Right atrium auricular region (tissue), 2 donors: Measurements from ENCODE around the gene PRR5. TPM values are rescaled to one million over a fixed set of nuclear protein-coding genes. Genes with fewer than 3 reads are reported as not detected.
"Not testable (repeated sequence)": the region's sequence is repeated elsewhere in the genome, so short reads cannot be mapped to it uniquely, and the experiment has no call there.

Source experiments
- DNase-seq: peaks from one replicate; pipeline ENCODE4 v3.0.0-alpha.2; 2019; ENCODE audit warnings: low spot score
- H3K27ac ChIP-seq, 2 donors: fragments of 200-600 bp; sonication (generic); 1 replicate in 1 of 2; 2 replicates in 1 of 2; pipeline ENCODE4 v1.5.1; 2016 to 2019
- H3K27me3 ChIP-seq, 2 donors: fragments of 200-600 bp; sonication (generic); one replicate each; pipeline versions ENCODE4 v1.5.1 to v1.6.0; 2017 to 2019
- H3K36me3 ChIP-seq: fragments of 200-600 bp; sonication (generic); one replicate; pipeline ENCODE4 v1.5.1; 2016
- H3K4me1 ChIP-seq, 2 donors: fragments of 200-600 bp; sonication (generic); one replicate each; pipeline versions ENCODE4 v1.5.1 to v1.6.0; 2017 to 2019
- H3K4me3 ChIP-seq, 2 donors: fragments of 200-600 bp; sonication (generic); 1 replicate in 1 of 2; 2 replicates in 1 of 2; pipeline ENCODE4 v1.5.1; 2017 to 2019; ENCODE audit warnings: mild to moderate bottlenecking in 1 of 2, moderate library complexity in 1 of 2
- H3K9me3 ChIP-seq, 2 donors: fragments of 200-600 bp; sonication (generic); one replicate each; pipeline ENCODE4 v1.5.1; 2019
- CTCF ChIP-seq, 2 donors: fragments of 200-600 bp; sonication (generic); IDR thresholded peaks; one replicate each; pipeline ENCODE4 v1.5.1; 2019; ENCODE audit warnings: antibody characterized with exemption in 2 of 2
- total RNA-seq, 2 donors: library from RNA; depleted of rRNA; stranded (reverse); fragments of >200 nt; gene quantifications; one replicate each; pipeline ENCODE4 v1.1.0, GENCODE V29; 2016

The PRR5 gene
- 10 to 100 TPM; 10.5 to 12.1 TPM for total RNA-seq

- peak; percentile 72 for DNase-seq
- H3K27ac ChIP-seq: peak within 1 kb of the TSS in 1 of 2 donors; percentile 16
- no peak for TF ChIP-seq CTCF (IDR thresholded peaks at IDR 0.05)
- H3K36me3 ChIP-seq: no peaks in the 10 kb centered on the region
- no peaks in the 10 kb centered on the region for H3K27me3 ChIP-seq
- peaks cover 0 to 32% of the 10 kb centered on the region in 2 donors for H3K4me1 ChIP-seq
- H3K4me3 ChIP-seq: peak within 1 kb of the TSS; percentile 52 to 68
- H3K9me3 ChIP-seq: no peaks in the 10 kb centered on the region
Measured at GRCh38 chr22:44701824-44702478, at the start of gene PRR5. Gene PRR5, plus strand, starts transcription at chr22:44702204. Its CDS starts 271 bp downstream, at chr22:44702475.

- not testable (repeated sequence) for H3K36me3 ChIP-seq, H3K27ac ChIP-seq, H3K4me3 ChIP-seq, DNase-seq, H3K27me3 ChIP-seq, H3K9me3 ChIP-seq, H3K4me1 ChIP-seq
Measured at GRCh38 chr22:44652866-44653265, 49.1 kb upstream of the PRR5 start.

- Histone ChIP-seq H3K9me3 (no peaks in the 10 kb centered on the region), H3K4me1 (peaks cover 0 to 19% of the 10 kb centered on the region in 2 donors), H3K4me3 (peak overlapping the region in 1 of 2 donors; percentile 4), H3K27ac (peak overlapping the region; percentile 57), H3K36me3 (no peaks in the 10 kb centered on the region), H3K27me3 (no peaks in the 10 kb centered on the region)
- TF ChIP-seq CTCF (IDR thresholded peaks at IDR 0.05): no peak
- DNase-seq: no peak
Measured at GRCh38 chr22:44658311-44658953, 43.6 kb upstream of the PRR5 start.

GRCh38 chr22:44659140-44659539 lies 42.9 kb upstream of the PRR5 start:
- DNase-seq: no peak
- H3K27ac ChIP-seq: peak overlapping the region; percentile 57
- no peak overlapping the region for H3K4me3 ChIP-seq
- peaks cover 0 to 22% of the 10 kb centered on the region in 2 donors for H3K4me1 ChIP-seq
- H3K36me3 ChIP-seq: no peaks in the 10 kb centered on the region
- H3K9me3 ChIP-seq: no peaks in the 10 kb centered on the region
- no peak for TF ChIP-seq CTCF (IDR thresholded peaks at IDR 0.05)
- no peaks in the 10 kb centered on the region for H3K27me3 ChIP-seq

- Histone ChIP-seq H3K4me3 (no peak overlapping the region), H3K27me3 (no peaks in the 10 kb centered on the region), H3K9me3 (no peaks in the 10 kb centered on the region), H3K36me3 (no peaks in the 10 kb centered on the region), H3K27ac (no peak overlapping the region), H3K4me1 (peaks cover 0 to 33% of the 10 kb centered on the region in 2 donors)
- DNase-seq: no peak
- no peak for TF ChIP-seq CTCF (IDR thresholded peaks at IDR 0.05)
Measured at GRCh38 chr22:44660051-44660830, 41.8 kb upstream of the PRR5 start.

- Histone ChIP-seq H3K27ac (no peak overlapping the region), H3K27me3 (no peaks in the 10 kb centered on the region), H3K36me3 (no peaks in the 10 kb centered on the region), H3K9me3 (no peaks in the 10 kb centered on the region), H3K4me1 (peaks cover 0 to 34% of the 10 kb centered on the region in 2 donors), H3K4me3 (no peak overlapping the region)
- no peak for TF ChIP-seq CTCF (IDR thresholded peaks at IDR 0.05)
- DNase-seq: no peak
Measured at GRCh38 chr22:44661070-44661469, 40.9 kb upstream of the PRR5 start.
